HUDEP-2 (cell line): ENCODE measurements around the gene SERPINB3.
"Not testable (repeated sequence)": the region's sequence is repeated elsewhere in the genome, so short reads cannot be mapped to it uniquely, and the experiment has no call there.

Experiments used
- DNase-seq, 76 experiments: peaks; one replicate each; lab custom pipeline; 2025; ENCODE audit not compliant: unreplicated experiment in 76 of 76; lab: John Stamatoyannopoulos, UW

Gene SERPINB3

GRCh38 chr18:63648241-63648640 is 13.5 kb downstream of the SERPINB3 start:
- no peak for DNase-seq

- DNase-seq, result no peak
Observed at GRCh38 chr18:63646936-63647335, 14.8 kb downstream of the SERPINB3 start.

- not testable (repeated sequence) for DNase-seq
Observed at GRCh38 chr18:63644694-63645093, 17.0 kb downstream of the SERPINB3 start.

GRCh38 chr18:63644142-63644541 is 17.6 kb downstream of the SERPINB3 start, which contains the start of gene SERPINB4:
Gene SERPINB4 (minus strand): TSS chr18:63644256. CDS start chr18:63643577, 679 bp downstream.
- DNase-seq, result not testable (repeated sequence)

GRCh38 chr18:63642668-63643356 is 18.9 kb downstream of the SERPINB3 start:
- not testable (repeated sequence) for DNase-seq

GRCh38 chr18:63641157-63641680 is 20.5 kb downstream of the SERPINB3 start:
- not testable (repeated sequence) for DNase-seq

GRCh38 chr18:63637703-63638102 is 24.0 kb downstream of the SERPINB3 start:
- DNase-seq, result no peak

- no peak for DNase-seq
Observed at GRCh38 chr18:63627819-63628218, 33.9 kb downstream of the SERPINB3 start.

GRCh38 chr18:63626431-63626830 is 35.3 kb downstream of the SERPINB3 start:
- DNase-seq, result no peak

- DNase-seq, result no peak
Observed at GRCh38 chr18:63624863-63625262, 36.8 kb downstream of the SERPINB3 start.

GRCh38 chr18:63619661-63620060 is 42.0 kb downstream of the SERPINB3 start:
- DNase-seq, result no peak

GRCh38 chr18:63617915-63618234 is 43.8 kb downstream of the SERPINB3 start:
- DNase-seq, result no peak

GRCh38 chr18:63617049-63617914 is 44.4 kb downstream of the SERPINB3 start:
- DNase-seq, result no peak

GRCh38 chr18:63613420-63613819 is 48.3 kb downstream of the SERPINB3 start:
- no peak for DNase-seq

GRCh38 chr18:63606526-63606925 is 55.2 kb downstream of the SERPINB3 start:
- DNase-seq, result no peak
